AML-193 (cell line): ENCODE data around the gene FHIT.

Experiments used
- DNase-seq, 2 experiments: peaks; one replicate each; lab custom pipeline; 2025; lab: John Stamatoyannopoulos, UW

Gene FHIT

DNA sequence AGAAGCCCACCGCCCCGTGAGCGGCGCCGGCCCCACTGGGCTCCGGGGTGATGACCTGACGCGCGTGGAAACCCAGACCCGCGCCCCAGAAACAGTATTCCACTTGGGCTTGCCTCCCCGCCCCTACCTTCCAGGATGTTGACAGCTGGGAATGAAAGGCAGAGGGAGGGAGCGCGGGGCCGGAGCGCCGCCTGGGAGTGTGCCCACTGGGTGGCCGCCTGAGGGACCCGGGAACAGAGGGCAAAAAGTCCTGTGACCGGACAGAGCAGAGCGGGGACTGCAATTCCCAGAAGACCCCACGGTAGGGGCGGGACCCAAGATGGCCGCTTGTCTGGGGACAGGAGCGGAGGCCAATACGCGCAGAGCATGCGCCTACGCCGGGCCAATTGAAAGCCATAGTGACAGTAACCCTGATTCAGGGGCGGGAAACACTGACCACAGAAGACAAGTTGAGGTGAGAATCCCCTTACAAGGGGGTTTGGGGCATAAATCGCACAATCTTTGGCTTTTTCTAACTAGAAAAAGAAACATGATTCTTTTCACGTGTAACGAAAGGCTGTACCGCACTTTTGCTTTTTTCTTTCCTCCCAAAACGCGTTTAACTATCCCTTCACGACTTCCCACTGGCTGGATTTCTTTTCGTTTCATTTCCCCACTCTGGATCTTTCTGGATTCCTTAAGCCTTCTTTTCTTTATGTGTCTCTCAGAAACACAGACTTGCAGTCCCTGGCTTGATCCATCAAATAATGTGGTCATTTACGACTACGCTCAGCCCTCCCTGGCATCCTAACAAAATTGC lies at the start of gene FHIT:
TSS of gene FHIT (minus strand) at position 279 of the 799 bp plus-strand sequence.
- peak; percentile 97 to 98 for DNase-seq

DNA sequence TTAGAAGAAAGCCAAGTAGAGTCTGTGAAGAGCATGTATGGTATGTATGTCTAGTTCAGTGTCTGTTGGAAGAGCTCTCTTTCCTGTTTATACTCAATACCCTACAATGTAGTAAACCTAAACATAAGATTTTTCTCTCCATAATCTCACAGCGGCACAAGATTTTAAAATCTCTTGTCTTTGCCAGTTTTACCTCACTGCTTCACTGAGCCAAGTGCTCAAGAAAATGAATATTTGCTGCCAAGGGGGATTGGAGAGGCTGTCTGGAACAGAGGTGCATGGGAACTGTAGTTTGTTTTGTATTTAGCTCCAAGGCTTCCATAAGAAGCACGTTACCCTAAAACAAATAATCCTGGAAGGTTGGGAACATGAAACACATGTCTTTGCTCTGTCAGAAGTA lies 49.5 kb upstream of the FHIT start:
- DNase-seq: no peak

DNA sequence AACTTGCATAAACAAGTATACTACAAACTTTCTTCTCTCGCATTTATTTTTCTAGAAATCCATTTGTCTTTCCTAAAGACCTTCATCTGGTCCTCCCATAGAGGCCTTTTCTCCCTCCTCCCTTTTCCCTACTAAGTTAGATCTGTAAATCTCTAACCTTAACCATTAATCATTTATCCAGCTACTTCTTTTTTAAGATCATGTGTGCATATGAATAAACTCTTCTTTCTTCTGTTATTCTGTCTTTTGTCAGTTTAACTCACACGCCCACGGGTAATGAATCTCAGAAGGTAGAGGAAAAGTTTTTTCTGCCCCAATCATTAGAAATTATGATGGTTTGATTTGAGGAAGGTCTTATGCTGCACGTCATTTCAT lies 48.7 kb upstream of the FHIT start:
- DNase-seq: no peak

GRCh38 chr3:61299343-61300005 lies 48.2 kb upstream of the FHIT start:
- DNase-seq: no peak

DNA sequence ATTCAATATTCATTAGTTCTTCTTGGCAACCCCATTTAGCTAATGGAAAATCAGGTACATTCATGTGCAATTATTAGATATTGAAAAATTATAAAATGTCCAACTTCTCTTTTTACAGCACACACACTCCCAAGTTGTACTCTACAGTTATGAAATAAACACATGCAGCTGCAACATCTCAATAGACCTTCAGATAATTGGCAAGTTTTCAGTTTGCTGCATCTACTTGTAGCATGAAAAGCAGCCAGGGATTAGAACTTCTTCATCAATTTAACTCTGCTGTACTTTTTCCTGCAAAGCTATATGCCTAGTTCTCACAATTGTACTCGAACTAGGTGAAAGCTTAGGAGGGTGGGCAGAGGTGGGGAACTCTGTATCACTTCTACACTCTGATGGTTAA lies 46.6 kb upstream of the FHIT start:
- no peak for DNase-seq

GRCh38 chr3:61288446-61288845 lies 37.2 kb upstream of the FHIT start:
- no peak for DNase-seq

- DNase-seq: no peak
These were observed 32.6 kb upstream of the FHIT start for GRCh38 chr3:61283876-61284275.

DNA sequence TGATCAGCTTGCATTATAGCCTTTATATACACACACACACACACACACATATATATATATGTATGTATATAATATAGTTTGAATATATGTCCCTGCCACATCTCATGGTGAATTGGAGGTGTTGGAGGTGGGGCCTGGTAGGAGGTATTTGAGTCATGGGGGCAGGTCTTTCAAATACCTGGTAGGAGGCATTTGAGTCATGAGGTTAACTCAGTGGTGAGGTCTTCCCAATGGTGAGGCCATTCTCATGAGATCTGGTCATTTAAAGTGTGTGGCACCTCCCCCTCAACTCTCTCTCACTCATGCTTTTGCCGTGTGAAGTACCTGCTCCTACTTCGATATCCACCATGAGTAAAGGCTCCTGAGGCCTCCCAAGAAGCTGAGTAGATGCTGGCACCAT lies 27.5 kb upstream of the FHIT start:
- no peak for DNase-seq

GRCh38 chr3:61277411-61277810 lies 26.2 kb upstream of the FHIT start:
- no peak for DNase-seq

- no peak for DNase-seq
These were observed 18.2 kb upstream of the FHIT start for GRCh38 chr3:61269435-61269834.

- peak in 1 of 2 experiments; percentile 17 for DNase-seq
These were observed 17.4 kb upstream of the FHIT start for GRCh38 chr3:61268644-61269043.

- DNase-seq: no peak
These were observed 13.0 kb upstream of the FHIT start for GRCh38 chr3:61264281-61264680.

DNA sequence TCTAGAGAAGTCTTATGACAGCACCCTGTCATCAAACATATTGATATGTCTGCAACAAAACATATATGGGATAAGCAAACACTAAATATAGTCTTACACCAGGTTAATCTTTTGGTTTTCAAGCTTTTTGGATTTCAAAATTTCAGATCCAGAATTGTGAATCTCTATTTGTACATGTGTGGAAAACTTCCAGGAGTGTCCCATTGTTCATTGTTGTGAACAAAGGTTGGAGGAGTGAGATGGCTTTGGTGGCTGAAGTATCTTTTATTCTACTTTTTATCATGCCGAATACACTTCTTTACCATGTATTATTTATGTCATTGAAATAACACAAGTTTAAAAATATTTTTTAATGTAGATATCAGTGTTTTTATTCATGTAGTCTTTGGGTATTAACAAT lies 5.9 kb upstream of the FHIT start:
- no peak for DNase-seq

- DNase-seq: no peak
These were observed 2.5 kb upstream of the FHIT start for GRCh38 chr3:61253756-61254155.

- no peak for DNase-seq
These were observed 1.6 kb upstream of the FHIT start for GRCh38 chr3:61252836-61253235.

DNA sequence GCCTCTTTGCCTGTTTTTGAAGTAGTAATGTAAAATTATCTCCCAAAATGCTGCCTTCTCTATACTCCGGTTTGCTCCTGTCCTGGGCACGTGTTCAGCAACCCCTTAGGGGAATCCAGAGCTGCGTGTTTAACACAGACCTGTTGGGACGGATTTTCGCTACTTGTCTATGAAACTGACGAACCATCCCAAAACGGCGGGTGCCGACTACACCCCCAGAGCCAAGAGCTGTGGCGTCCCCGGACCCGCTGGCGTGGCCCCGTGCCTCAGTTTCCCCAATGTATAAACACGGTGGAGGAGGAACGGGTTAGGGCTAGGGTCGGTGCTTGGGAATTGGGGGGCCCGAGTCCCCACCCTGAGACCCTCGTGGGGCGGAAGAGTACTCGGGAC lies 473 bp downstream of the FHIT start:
- peak; percentile 16 to 44 for DNase-seq

DNA sequence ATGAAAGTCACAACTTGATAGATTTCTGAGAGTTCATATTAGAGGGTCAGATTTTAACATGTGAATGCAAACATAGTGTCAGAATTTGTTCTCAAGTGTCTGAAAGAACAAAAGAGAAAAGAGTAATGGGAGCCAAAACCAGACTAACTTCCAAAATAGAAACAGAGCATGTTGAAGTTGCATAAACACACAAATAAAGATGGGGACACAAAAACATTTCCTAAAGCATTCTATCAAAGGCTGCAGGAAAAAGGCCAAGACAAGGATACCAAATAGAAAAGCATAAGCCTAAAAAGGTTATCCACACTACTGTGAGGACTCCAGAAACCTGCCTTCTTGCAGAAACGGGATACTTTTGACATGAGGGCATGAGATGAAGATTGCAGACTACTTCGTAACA lies 2.8 kb downstream of the FHIT start:
- no peak for DNase-seq

- no peak for DNase-seq
These were observed 4.1 kb downstream of the FHIT start for GRCh38 chr3:61247191-61247590.

DNA sequence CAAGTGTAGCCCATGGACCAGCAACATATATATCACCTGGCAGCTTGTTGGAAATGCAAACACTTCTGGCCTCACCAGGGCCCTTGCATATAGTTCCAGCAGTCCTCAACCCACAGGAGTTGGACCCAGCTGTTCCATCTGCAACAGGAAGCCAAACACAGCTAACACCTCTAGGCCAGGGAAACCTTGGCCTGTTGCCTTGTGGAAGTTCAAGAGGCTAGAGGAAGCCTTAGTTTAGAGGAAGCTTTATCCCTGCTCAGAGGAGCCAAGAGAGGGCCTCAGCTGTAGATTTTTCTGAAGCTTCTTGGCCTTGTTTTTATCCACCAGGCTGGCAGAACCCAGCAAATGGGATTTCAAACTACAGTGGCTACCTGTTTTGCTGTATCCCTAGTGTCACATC lies 11.4 kb downstream of the FHIT start:
- DNase-seq: no peak

- DNase-seq: no peak
These were observed 13.4 kb downstream of the FHIT start for GRCh38 chr3:61237858-61238257.

GRCh38 chr3:61236556-61236955 lies 14.7 kb downstream of the FHIT start:
- no peak for DNase-seq

- no peak for DNase-seq
These were observed 17.5 kb downstream of the FHIT start for GRCh38 chr3:61233746-61234145.

- DNase-seq: no peak
These were observed 19.6 kb downstream of the FHIT start for GRCh38 chr3:61231693-61232092.

DNA sequence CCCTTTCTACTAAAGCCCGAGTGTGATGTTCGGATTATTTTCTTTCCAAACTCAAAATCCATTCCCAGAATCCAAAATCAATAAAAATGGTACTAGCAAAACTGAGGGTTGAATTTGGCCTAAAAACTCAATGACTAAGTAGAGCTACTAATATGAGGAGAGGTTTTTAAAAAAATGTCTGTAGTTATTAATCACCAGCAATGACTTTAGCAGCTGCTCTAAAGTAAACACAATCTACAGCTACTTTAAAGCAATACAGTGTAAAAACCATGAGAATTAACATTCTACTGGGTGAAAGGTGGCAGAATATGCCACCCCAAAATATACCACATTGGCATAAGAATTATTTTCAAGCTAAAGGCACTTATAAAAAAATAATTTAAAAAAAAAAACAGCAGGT lies 23.5 kb downstream of the FHIT start:
- DNase-seq: no peak
